Thymus (tissue), 11 donors: ENCODE measurements around the gene BUB3. TPM values are rescaled to one million over a fixed set of nuclear protein-coding genes. Genes with fewer than 3 reads are reported as not detected.

ENCODE experiments used
- DNase-seq, 9 donors: peaks; one replicate each; pipeline ENCODE4 v3.0.0-alpha.2; 2013; ENCODE audit warnings: low spot score in 9 of 9, low read depth in 6 of 9, missing footprints in 1 of 9
- H3K27ac ChIP-seq, 2 donors: one replicate each; pipeline ENCODE4 v1.5.1; 2013; ENCODE audit warnings: control low read depth in 1 of 2, low read depth in 1 of 2, low read length in 1 of 2, mild to moderate bottlenecking in 1 of 2, moderate library complexity in 1 of 2
- H3K27me3 ChIP-seq, 2 donors: one replicate each; pipeline ENCODE4 v1.5.1; 2013; ENCODE audit warnings: low read length in 1 of 2; ENCODE audit not compliant: control insufficient read depth in 2 of 2, insufficient read depth in 1 of 2
- H3K36me3 ChIP-seq, 2 donors: one replicate each; pipeline ENCODE4 v1.5.1; 2013; ENCODE audit warnings: low read length in 1 of 2, mild to moderate bottlenecking in 1 of 2, moderate library complexity in 1 of 2; ENCODE audit not compliant: control insufficient read depth in 2 of 2, insufficient read depth in 2 of 2
- H3K4me1 ChIP-seq, 2 donors: one replicate each; pipeline ENCODE4 v1.5.1; 2013; ENCODE audit warnings: low read length in 2 of 2; ENCODE audit not compliant: control insufficient read depth in 2 of 2, insufficient read depth in 2 of 2
- H3K4me3 ChIP-seq, 2 donors: one replicate each; pipeline ENCODE4 v1.5.1; 2013; ENCODE audit warnings: low read length in 2 of 2, control low read depth in 1 of 2, mild to moderate bottlenecking in 1 of 2
- H3K9me3 ChIP-seq, 2 donors: one replicate each; pipeline ENCODE4 v1.5.1; 2013; ENCODE audit warnings: low read length in 1 of 2, mild to moderate bottlenecking in 1 of 2; ENCODE audit not compliant: control insufficient read depth in 2 of 2, insufficient read depth in 1 of 2
- WGBS: extraction: QIAGEN DNeasy Blood & Tissue Kit; methylation state at CpG from one replicate; pipeline ENCODE4 v1.1.7; 2013; 5-methylcytosine and 5-hydroxymethylcytosine counted together
- polyA plus RNA-seq: library from polyadenylated mRNA; stranded (reverse); fragments of 200-250 nt; gene quantifications from one replicate; pipeline ENCODE4 v1.2.3, GENCODE V29; 2013
- total RNA-seq: library from RNA; stranded (reverse); fragments of 120-200 nt; gene quantifications from one replicate; pipeline ENCODE4 v1.2.4, GENCODE V29; 2013
- donor health status: healthy.

The BUB3 gene
- total and polyA plus RNA-seq, 2 donors = 76.6 to 163 TPM

GRCh38 chr10:123140164-123140982 lies 13.8 kb upstream of the BUB3 start:
- peaks cover 95 to 100% of the 10 kb centered on the region in 2 donors for H3K27me3 ChIP-seq
- H3K4me3 ChIP-seq = no peak overlapping the region
- peaks cover 1 to 8% of the 10 kb centered on the region in 2 donors for H3K9me3 ChIP-seq
- WGBS = 7% methylated on average over 43 of the region's 43 CpGs
- peaks cover 1 to 3% of the 10 kb centered on the region in 2 donors for H3K4me1 ChIP-seq
- no peaks in the 10 kb centered on the region for H3K36me3 ChIP-seq
- no peak overlapping the region for H3K27ac ChIP-seq
- DNase-seq = no peak

GRCh38 chr10:123140983-123141390 lies 13.2 kb upstream of the BUB3 start:
- Histone ChIP-seq H3K27ac (no peak overlapping the region), H3K4me1 (peaks cover 0 to 2% of the 10 kb centered on the region in 2 donors), H3K36me3 (no peaks in the 10 kb centered on the region), H3K4me3 (no peak overlapping the region), H3K9me3 (peaks cover 1 to 10% of the 10 kb centered on the region in 2 donors), H3K27me3 (peaks cover 95 to 100% of the 10 kb centered on the region in 2 donors)
- WGBS = 9% methylated on average over 6 of the region's 6 CpGs
- DNase-seq = no peak

GRCh38 chr10:123141791-123142700 lies 12.2 kb upstream of the BUB3 start:
- H3K4me3 ChIP-seq = no peak overlapping the region
- H3K9me3 ChIP-seq = peaks cover 1 to 8% of the 10 kb centered on the region in 2 donors
- 12% methylated on average over 38 of the region's 38 CpGs for WGBS
- H3K27me3 ChIP-seq = peaks cover 95 to 100% of the 10 kb centered on the region in 2 donors
- no peak overlapping the region for H3K27ac ChIP-seq
- H3K4me1 ChIP-seq = no peaks in the 10 kb centered on the region
- H3K36me3 ChIP-seq = no peaks in the 10 kb centered on the region
- DNase-seq = no peak

GRCh38 chr10:123142701-123143161 lies 11.5 kb upstream of the BUB3 start:
- no peak overlapping the region for H3K27ac ChIP-seq
- H3K9me3 ChIP-seq = peaks cover 1 to 8% of the 10 kb centered on the region in 2 donors
- DNase-seq = no peak
- peaks cover 95 to 100% of the 10 kb centered on the region in 2 donors for H3K27me3 ChIP-seq
- H3K4me1 ChIP-seq = no peaks in the 10 kb centered on the region
- H3K4me3 ChIP-seq = no peak overlapping the region
- H3K36me3 ChIP-seq = no peaks in the 10 kb centered on the region
- WGBS = 4% methylated on average over 33 of the region's 33 CpGs

- no peak for DNase-seq
- WGBS = 10% methylated on average over 33 of the region's 33 CpGs
- H3K4me3 ChIP-seq = no peak overlapping the region
These were observed 10.9 kb upstream of the BUB3 start for GRCh38 chr10:123143162-123143824.

GRCh38 chr10:123143825-123144168 lies 10.4 kb upstream of the BUB3 start:
- peaks cover 1 to 8% of the 10 kb centered on the region in 2 donors for H3K9me3 ChIP-seq
- DNase-seq = no peak
- no peak overlapping the region for H3K4me3 ChIP-seq
- WGBS = 16% methylated on average over 10 of the region's 10 CpGs
- H3K4me1 ChIP-seq = peaks cover 0 to 2% of the 10 kb centered on the region in 2 donors
- H3K27ac ChIP-seq = no peak overlapping the region
- H3K36me3 ChIP-seq = no peaks in the 10 kb centered on the region
- peaks cover 97 to 100% of the 10 kb centered on the region in 2 donors for H3K27me3 ChIP-seq

More at GRCh38 chr10:123143162-123143824, 10.9 kb upstream of the BUB3 start:
- H3K4me1 ChIP-seq = peaks cover 0 to 1% of the 10 kb centered on the region in 2 donors
- H3K36me3 ChIP-seq = no peaks in the 10 kb centered on the region
- peaks cover 1 to 8% of the 10 kb centered on the region in 2 donors for H3K9me3 ChIP-seq
- H3K27me3 ChIP-seq = peaks cover 96 to 100% of the 10 kb centered on the region in 2 donors
- H3K27ac ChIP-seq = no peak overlapping the region

GRCh38 chr10:123144697-123145541 lies 9.3 kb upstream of the BUB3 start:
- no peak overlapping the region for H3K4me3 ChIP-seq
- H3K36me3 ChIP-seq = no peaks in the 10 kb centered on the region
- WGBS = 4% methylated on average over 29 of the region's 29 CpGs
- no peak for DNase-seq
- H3K4me1 ChIP-seq = peaks cover 5% of the 10 kb centered on the region in 2 donors
- no peak overlapping the region for H3K27ac ChIP-seq
- H3K27me3 ChIP-seq = peaks cover 100% of the 10 kb centered on the region in 2 donors
- H3K9me3 ChIP-seq = peaks cover 1 to 8% of the 10 kb centered on the region in 2 donors

- peaks cover 10% of the 10 kb centered on the region in 2 donors for H3K4me1 ChIP-seq
- DNase-seq = no peak
- H3K9me3 ChIP-seq = peaks cover 1 to 8% of the 10 kb centered on the region in 2 donors
- peaks cover 100% of the 10 kb centered on the region in 2 donors for H3K27me3 ChIP-seq
- 10% methylated on average over 14 of the region's 14 CpGs for WGBS
- no peaks in the 10 kb centered on the region for H3K36me3 ChIP-seq
- H3K4me3 ChIP-seq = no peak overlapping the region
- H3K27ac ChIP-seq = no peak overlapping the region
These were observed 8.6 kb upstream of the BUB3 start for GRCh38 chr10:123145542-123146012.
